ENCODE data around the gene REG3G. TPM values are rescaled to one million over a fixed set of nuclear protein-coding genes. Genes with fewer than 3 reads are reported as not detected.

REG3G gene
- total and polyA plus RNA-seq, 2 of the 4 experiments (the other 2 are of a cell fraction): not detected

DNA sequence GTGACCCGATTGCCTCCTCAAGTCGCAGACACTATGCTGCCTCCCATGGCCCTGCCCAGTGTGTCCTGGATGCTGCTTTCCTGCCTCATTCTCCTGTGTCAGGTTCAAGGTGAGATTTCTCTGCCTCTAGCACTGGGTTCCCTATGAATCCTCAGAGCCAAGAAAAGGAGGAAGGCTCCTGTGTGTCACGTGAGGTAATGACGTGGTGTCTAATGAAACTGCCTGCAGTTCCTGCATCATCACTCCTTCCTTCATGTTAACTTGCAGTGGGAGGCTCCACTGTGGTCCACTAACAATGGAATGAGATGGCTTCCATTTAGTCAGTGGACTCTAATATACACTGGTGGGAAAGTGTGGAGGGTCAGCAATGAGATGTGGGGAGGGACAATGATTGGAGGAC lies 559 bp downstream of the REG3G start:
- Histone ChIP-seq H2BK20ac (ENCODE audit: low read depth, low read length) (no peak overlapping the region), H3K36me3 (ENCODE audit: control insufficient read depth, insufficient read depth, low read length) (no peaks in the 10 kb centered on the region), H2BK5ac (ENCODE audit: low read depth, low read length, poor library complexity, severe bottlenecking) (no peak overlapping the region), H3K27me3 (ENCODE audit: control insufficient read depth, insufficient read depth, low read length) (no peaks in the 10 kb centered on the region), H4K5ac (ENCODE audit: low read depth, low read length) (no peak overlapping the region), H4K91ac (ENCODE audit: insufficient read depth, low read depth, low read length) (no peak overlapping the region), H3K4me3 (ENCODE audit: insufficient read depth, low read depth, low read length) (no peak overlapping the region), H3K4me1 (ENCODE audit: control insufficient read depth, insufficient read depth, low read length) (no peaks in the 10 kb centered on the region), H4K20me1 (ENCODE audit: insufficient read depth, low read length) (no peaks in the 10 kb centered on the region), H2BK15ac (ENCODE audit: low read depth, low read length) (no peak overlapping the region), H3K56ac (ENCODE audit: extremely low read depth, insufficient read depth, low read length) (no peak overlapping the region), H4K8ac (ENCODE audit: low read depth in 2 of 2, low read length in 2 of 2) (no peak overlapping the region), H3K79me1 (ENCODE audit: low read depth in 1 of 2, low read length in 2 of 2) (no peaks in the 10 kb centered on the region), H3K4ac (ENCODE audit: low read depth, low read length) (no peak overlapping the region), H3K23ac (ENCODE audit: low read depth, low read length) (no peak overlapping the region), H3K9me3 (ENCODE audit: control insufficient read depth, insufficient read depth, low read length) (peaks cover 11% of the 10 kb centered on the region), H3K14ac (replicated peaks; ENCODE audit: low read depth, low read length) (no peak overlapping the region), H3K9ac (ENCODE audit: low read depth, low read length) (no peak overlapping the region), H2AK5ac (ENCODE audit: low read depth, low read length) (no peak overlapping the region), H3K27ac (ENCODE audit: insufficient read depth, low read length) (no peak overlapping the region), H3K4me2 (ENCODE audit: low read depth, low read length) (no peak overlapping the region), H2AK9ac (replicated peaks; ENCODE audit: low read depth, low read length, poor library complexity) (no peak overlapping the region), H3K18ac (ENCODE audit: low read depth, low read length) (no peak overlapping the region), H2BK120ac (ENCODE audit: low read depth, low read length) (no peak overlapping the region), H2AFZ (replicated peaks; ENCODE audit: low read length, poor library complexity) (no peak overlapping the region), H3K9me1 (ENCODE audit: insufficient read depth, low read length) (no peaks in the 10 kb centered on the region)
- ATAC-seq (ENCODE audit: low read depth) (no peak), DNase-seq (no peak)
- intact Hi-C loops (cut with micrococcal nuclease) (no loop called here), in situ Hi-C loops (cut with MboI; ENCODE audit: low sequenced_read_pairs) (no loop called here), dilution Hi-C loops (cut with HindIII; ENCODE audit: low sequenced_read_pairs, unreplicated experiment) (no loop called here)
- BruUV-seq (replicated peaks): no TSS peak
- WGBS, 2 experiments (ENCODE audit: extremely low coverage in 2 of 2, insufficient read length in 1 of 2): 67% methylated on average over 1 of the region's 4 CpGs; no CpG with 5 or more reads in 1 of the 2 experiments
- no peak for TF ChIP-seq NFE2L2 (IDR thresholded peaks at IDR 0.05; ENCODE audit: low read depth, low read length)
- TF ChIP-seq, protein P1, sequence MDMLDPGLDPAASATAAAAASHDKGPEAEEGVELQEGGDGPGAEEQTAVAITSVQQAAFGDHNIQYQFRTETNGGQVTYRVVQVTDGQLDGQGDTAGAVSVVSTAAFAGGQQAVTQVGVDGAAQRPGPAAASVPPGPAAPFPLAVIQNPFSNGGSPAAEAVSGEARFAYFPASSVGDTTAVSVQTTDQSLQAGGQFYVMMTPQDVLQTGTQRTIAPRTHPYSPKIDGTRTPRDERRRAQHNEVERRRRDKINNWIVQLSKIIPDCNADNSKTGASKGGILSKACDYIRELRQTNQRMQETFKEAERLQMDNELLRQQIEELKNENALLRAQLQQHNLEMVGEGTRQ (IDR thresholded peaks at IDR 0.05; ENCODE audit: low read depth, low read length): no peak
- TF ChIP-seq RFX5 (IDR thresholded peaks at IDR 0.05; ENCODE audit: low read depth, low read length): no peak
- no peak for TF ChIP-seq FOS (IDR thresholded peaks at IDR 0.05; ENCODE audit: low read depth, low read length)
- TF ChIP-seq RAD21 (IDR thresholded peaks at IDR 0.05; ENCODE audit: low read length): no peak
- TF ChIP-seq, protein P2, sequence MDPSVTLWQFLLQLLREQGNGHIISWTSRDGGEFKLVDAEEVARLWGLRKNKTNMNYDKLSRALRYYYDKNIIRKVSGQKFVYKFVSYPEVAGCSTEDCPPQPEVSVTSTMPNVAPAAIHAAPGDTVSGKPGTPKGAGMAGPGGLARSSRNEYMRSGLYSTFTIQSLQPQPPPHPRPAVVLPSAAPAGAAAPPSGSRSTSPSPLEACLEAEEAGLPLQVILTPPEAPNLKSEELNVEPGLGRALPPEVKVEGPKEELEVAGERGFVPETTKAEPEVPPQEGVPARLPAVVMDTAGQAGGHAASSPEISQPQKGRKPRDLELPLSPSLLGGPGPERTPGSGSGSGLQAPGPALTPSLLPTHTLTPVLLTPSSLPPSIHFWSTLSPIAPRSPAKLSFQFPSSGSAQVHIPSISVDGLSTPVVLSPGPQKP (IDR thresholded peaks at IDR 0.05; ENCODE audit: borderline replicate concordance, low read depth, low read length): no peak
- TF ChIP-seq MXI1 (IDR thresholded peaks at IDR 0.05; ENCODE audit: borderline replicate concordance, low read depth, low read length): no peak
- TF ChIP-seq POLR2A (IDR thresholded peaks at IDR 0.05; ENCODE audit: low read depth, low read length): no peak
- no peak for TF ChIP-seq RCOR1 (IDR thresholded peaks at IDR 0.05; ENCODE audit: insufficient replicate concordance, low read length)
- no peak for TF ChIP-seq CHD1 (IDR thresholded peaks at IDR 0.05; ENCODE audit: low read depth, low read length)
- no peak for TF ChIP-seq MAFK (IDR thresholded peaks at IDR 0.05; ENCODE audit: low read depth, low read length)
- ChIA-PET POLR2A (ENCODE audit: unreplicated experiment) (no interaction called here), CTCF (no interaction called here)

Data from IMR-90 (cell line).